ENCODE measurements around the gene NBEA. TPM values are rescaled to one million over a fixed set of nuclear protein-coding genes. Genes with fewer than 3 reads are reported as not detected.
A peak's percentile ranks its signal among the peaks of the same experiment; 100 is the strongest.
"Not testable (repeated sequence)": the region's sequence is repeated elsewhere in the genome, so short reads cannot be mapped to it uniquely, and the experiment has no call there.

The NBEA gene
- total RNA-seq, 1 donor = 4.0 TPM

DNA sequence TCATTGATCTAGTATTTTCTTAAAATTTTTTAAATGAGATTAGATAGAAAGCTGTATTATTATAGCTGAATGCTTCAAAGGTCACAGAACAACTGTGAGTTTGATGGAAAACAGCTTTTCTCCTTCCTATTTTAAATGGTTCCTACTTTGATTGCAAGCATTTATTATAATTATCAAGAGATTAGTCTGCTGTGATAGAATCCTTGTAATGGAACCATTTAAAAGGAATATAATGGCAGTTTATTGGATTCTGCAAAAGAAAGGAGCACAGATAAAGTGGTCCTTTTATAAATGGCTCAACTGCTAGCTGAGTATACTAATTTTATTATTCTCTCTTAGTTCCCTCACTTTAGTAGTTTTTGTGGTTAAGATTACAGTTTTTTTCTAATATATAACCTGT, 447.5 kb downstream of the NBEA start:
- Histone ChIP-seq H3K79me2 (ENCODE audit: insufficient read depth, low read length) (no peaks in the 10 kb centered on the region), H3K27ac (ENCODE audit: low read depth, low read length) (no peak overlapping the region), H3K9me3 (ENCODE audit: low read depth, low read length) (no peaks in the 10 kb centered on the region), H4K20me1 (ENCODE audit: insufficient read depth, low read length) (no peaks in the 10 kb centered on the region), H3K27me3 (ENCODE audit: insufficient read depth, low read length) (no peaks in the 10 kb centered on the region), H3K36me3 (ENCODE audit: insufficient read depth, low read length) (no peaks in the 10 kb centered on the region), H2AFZ (ENCODE audit: low read length) (no peak overlapping the region), H3K4me2 (ENCODE audit: insufficient read depth, low read length) (peak overlapping the region; percentile 58), H3K4me1 (ENCODE audit: insufficient read depth, low read length) (peaks cover 12% of the 10 kb centered on the region), H3K4me3 (ENCODE audit: insufficient read depth, low read length) (no peak overlapping the region)
- TF ChIP-seq, protein P1, sequence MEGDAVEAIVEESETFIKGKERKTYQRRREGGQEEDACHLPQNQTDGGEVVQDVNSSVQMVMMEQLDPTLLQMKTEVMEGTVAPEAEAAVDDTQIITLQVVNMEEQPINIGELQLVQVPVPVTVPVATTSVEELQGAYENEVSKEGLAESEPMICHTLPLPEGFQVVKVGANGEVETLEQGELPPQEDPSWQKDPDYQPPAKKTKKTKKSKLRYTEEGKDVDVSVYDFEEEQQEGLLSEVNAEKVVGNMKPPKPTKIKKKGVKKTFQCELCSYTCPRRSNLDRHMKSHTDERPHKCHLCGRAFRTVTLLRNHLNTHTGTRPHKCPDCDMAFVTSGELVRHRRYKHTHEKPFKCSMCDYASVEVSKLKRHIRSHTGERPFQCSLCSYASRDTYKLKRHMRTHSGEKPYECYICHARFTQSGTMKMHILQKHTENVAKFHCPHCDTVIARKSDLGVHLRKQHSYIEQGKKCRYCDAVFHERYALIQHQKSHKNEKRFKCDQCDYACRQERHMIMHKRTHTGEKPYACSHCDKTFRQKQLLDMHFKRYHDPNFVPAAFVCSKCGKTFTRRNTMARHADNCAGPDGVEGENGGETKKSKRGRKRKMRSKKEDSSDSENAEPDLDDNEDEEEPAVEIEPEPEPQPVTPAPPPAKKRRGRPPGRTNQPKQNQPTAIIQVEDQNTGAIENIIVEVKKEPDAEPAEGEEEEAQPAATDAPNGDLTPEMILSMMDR (IDR thresholded peaks at IDR 0.05; ENCODE audit: extremely low read depth, low read depth, low read length) = no peak
- no peak for DNase-seq (ENCODE audit: insufficient read length, low spot score, missing footprints)

DNA sequence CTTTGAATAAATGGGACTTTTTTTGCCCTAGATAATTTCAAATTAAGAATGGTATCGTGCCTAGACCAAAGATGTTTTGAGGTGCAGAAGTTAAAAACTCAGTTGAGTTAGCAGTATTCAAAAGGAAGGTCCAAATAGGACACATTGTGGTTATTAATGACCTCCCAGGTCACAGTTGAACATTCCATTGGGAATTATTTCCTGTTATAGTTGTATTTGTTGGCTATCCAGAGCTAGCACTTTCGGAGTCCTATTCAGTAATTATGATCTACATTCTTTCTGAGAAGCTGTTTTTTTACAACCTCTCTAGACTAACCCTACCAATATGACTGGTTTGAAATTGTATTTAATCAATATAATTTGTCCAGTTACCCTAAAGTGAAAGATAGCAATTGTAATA, 450.7 kb downstream of the NBEA start:
- H3K36me3 ChIP-seq (ENCODE audit: insufficient read depth, low read length) = no peaks in the 10 kb centered on the region

DNA sequence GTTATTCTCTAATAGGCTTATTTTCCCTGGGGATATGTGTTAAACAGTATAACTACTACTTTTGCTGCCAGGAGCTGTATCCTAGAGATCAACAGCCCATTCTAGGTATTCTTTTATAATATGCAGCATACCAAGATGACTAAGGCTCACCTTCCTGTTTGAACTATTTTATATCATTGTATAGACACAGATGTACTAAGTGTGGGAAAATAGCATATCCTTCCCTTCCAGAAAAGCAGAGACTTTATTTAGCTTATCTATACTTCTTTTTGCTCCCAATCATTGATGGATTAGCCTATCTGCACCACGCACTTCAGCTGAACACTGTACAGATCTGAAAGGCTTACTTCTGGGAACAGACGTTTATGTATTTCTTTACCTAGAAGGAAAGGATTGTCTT, 451.8 kb downstream of the NBEA start:
- Histone ChIP-seq H3K4me1 (ENCODE audit: insufficient read depth, low read length) (peaks cover 6% of the 10 kb centered on the region), H3K36me3 (ENCODE audit: insufficient read depth, low read length) (no peaks in the 10 kb centered on the region), H3K27me3 (ENCODE audit: insufficient read depth, low read length) (no peaks in the 10 kb centered on the region), H3K79me2 (ENCODE audit: insufficient read depth, low read length) (no peaks in the 10 kb centered on the region), H2AFZ (ENCODE audit: low read length) (no peak overlapping the region), H3K27ac (ENCODE audit: low read depth, low read length) (no peak overlapping the region), H3K4me3 (ENCODE audit: insufficient read depth, low read length) (no peak overlapping the region), H3K9me3 (ENCODE audit: low read depth, low read length) (no peaks in the 10 kb centered on the region), H4K20me1 (ENCODE audit: insufficient read depth, low read length) (no peaks in the 10 kb centered on the region), H3K4me2 (ENCODE audit: insufficient read depth, low read length) (no peak overlapping the region)
- DNase-seq (ENCODE audit: insufficient read length, low spot score, missing footprints) = no peak
- TF ChIP-seq, protein P1 (IDR thresholded peaks at IDR 0.05; ENCODE audit: extremely low read depth, low read depth, low read length) = no peak

More for the DNA sequence above, 450.7 kb downstream of the NBEA start:
- Histone ChIP-seq H3K4me3 (ENCODE audit: insufficient read depth, low read length) (no peak overlapping the region), H3K27ac (ENCODE audit: low read depth, low read length) (no peak overlapping the region), H2AFZ (ENCODE audit: low read length) (no peak overlapping the region), H3K4me2 (ENCODE audit: insufficient read depth, low read length) (no peak overlapping the region), H3K79me2 (ENCODE audit: insufficient read depth, low read length) (no peaks in the 10 kb centered on the region), H4K20me1 (ENCODE audit: insufficient read depth, low read length) (no peaks in the 10 kb centered on the region), H3K27me3 (ENCODE audit: insufficient read depth, low read length) (no peaks in the 10 kb centered on the region), H3K4me1 (ENCODE audit: insufficient read depth, low read length) (peaks cover 12% of the 10 kb centered on the region), H3K9me3 (ENCODE audit: low read depth, low read length) (no peaks in the 10 kb centered on the region)
- no peak for DNase-seq (ENCODE audit: insufficient read length, low spot score, missing footprints)
- TF ChIP-seq, protein P1 (IDR thresholded peaks at IDR 0.05; ENCODE audit: extremely low read depth, low read depth, low read length) = no peak

DNA sequence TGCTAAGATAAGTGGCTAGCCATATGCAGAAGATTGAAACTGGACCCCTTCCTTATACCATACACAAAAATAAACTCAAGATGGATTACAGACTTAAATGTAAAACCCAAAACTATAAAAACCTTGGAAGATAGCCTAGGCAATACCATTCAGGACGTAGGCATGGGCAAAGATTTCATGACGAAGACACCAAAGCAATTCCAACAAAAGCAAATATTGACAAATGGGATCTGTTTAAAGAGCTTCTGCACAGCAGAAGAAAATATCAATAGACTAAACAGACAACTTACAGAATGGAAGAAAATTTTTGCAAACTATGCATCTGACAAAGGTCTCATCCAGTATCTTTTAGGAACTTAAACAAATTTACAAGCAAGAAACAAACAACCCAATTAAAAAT, 466.2 kb downstream of the NBEA start:
- H3K79me2 ChIP-seq (ENCODE audit: insufficient read depth, low read length); H2AFZ ChIP-seq (ENCODE audit: low read length); H3K36me3 ChIP-seq (ENCODE audit: insufficient read depth, low read length); H3K9me3 ChIP-seq (ENCODE audit: low read depth, low read length); H3K27me3 ChIP-seq (ENCODE audit: insufficient read depth, low read length); H3K27ac ChIP-seq (ENCODE audit: low read depth, low read length); DNase-seq (ENCODE audit: insufficient read length, low spot score, missing footprints); H3K4me3 ChIP-seq (ENCODE audit: insufficient read depth, low read length); H3K4me2 ChIP-seq (ENCODE audit: insufficient read depth, low read length); H3K4me1 ChIP-seq (ENCODE audit: insufficient read depth, low read length); H4K20me1 ChIP-seq (ENCODE audit: insufficient read depth, low read length): not testable (repeated sequence)
